ENCODE data around the gene PRDX2.
A peak's percentile ranks its signal among the peaks of the same experiment; 100 is the strongest.

The PRDX2 gene

GRCh38 chr19:12778905-12779161 lies 22.8 kb downstream of the PRDX2 start:
- no peak for DNase-seq

- peak; percentile 66 for DNase-seq
These were observed 23.3 kb downstream of the PRDX2 start for GRCh38 chr19:12778017-12778904.

GRCh38 chr19:12777217-12778016 lies 24.2 kb downstream of the PRDX2 start:
- DNase-seq, result peak; percentile 56

DNA sequence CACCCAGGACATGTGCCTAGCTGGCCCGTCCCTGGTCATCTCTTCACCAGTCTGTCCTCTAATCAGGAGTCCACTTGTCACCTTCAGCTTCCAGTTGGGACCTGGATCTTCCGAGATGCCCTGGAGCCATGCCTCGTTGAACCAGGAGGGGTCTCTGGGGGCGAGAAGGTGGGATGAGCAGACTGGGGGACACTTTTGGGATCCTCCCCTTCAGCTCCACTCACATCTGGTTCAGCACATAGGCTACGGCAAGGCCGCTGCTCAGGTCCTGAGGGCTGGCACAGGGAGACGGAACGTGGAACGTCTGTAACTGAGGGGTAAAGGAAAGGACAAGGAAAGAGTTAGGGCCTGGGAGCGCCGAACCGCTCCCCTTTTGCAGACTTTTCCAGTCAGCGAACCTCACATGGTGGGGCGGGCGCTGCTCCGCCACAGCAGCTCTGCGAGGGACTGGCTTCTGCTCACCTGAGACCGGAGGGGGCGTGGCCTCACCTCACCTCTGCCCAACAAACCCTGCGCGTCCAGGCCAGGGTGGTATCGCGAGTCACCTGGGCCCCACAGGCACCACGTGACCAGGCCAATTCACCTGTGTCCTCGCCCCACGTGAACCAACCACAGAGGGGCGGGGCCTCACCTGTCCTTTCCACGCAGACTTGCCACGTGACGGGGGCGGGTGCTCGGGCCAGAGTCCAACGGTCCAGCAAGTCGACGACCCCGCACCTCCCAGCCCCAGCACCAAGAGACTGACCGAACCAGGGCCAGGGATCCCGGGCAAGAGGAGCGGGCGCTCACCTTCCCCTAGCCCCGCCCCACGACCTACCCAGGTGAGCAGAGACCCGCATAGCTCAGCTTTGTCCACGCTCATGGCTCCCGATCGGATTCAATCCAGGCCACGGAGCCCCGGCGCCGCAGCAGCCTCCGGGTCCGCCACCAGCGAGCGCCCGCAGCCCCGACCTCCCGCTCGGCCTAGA lies 26.7 kb downstream of the PRDX2 start, which contains the start of gene HOOK2:
Gene HOOK2, minus strand, starts transcription at position 965 of the 968 bp plus-strand sequence. Its CDS starts 103 bp downstream, at position 862.
- DNase-seq, result no peak

GRCh38 chr19:12773571-12773970 lies 28.0 kb downstream of the PRDX2 start:
- peak; percentile 34 for DNase-seq

DNA sequence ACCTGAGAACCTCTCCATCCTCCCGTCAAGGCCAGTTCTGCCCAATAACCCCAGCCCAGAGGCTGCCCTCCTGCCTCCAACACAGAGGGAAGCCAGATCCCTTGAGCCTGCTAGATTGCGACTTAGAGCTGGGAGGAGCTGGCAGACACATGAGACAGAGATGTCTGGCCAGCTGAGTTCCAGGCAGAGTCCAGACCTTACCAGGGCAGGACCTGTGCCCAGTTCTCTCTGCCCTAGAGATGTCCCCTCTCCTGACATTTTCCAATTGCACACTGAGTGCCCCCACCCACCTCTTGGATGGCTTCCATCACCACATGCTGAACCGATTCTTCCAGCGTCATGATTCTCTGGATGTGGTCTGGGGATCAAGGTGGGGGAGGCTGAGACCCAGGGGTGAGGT lies 29.3 kb downstream of the PRDX2 start:
- no peak for DNase-seq

GRCh38 chr19:12770922-12771321 lies 30.7 kb downstream of the PRDX2 start:
- no peak for DNase-seq

DNA sequence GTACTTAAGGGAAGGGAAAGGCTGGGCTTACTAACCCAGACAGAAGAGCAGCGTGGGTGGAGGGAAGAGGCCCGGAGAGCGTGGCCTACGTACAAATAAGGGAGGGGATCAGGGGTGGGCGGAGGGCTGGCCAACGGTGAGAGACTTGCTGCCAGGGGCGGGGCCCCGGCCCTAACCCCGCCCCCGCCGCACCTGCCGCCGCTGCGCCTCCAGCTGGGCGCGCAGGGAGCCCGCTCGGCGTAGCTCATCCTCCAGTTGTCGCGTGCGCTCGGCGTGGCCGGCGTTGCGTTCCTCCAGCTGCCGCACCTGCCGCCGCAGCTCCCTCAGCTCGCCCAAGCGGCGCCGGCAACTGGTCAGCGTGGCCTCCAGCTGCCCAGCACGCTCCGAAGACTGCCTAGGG lies 31.9 kb downstream of the PRDX2 start:
- DNase-seq, result peak; percentile 88

DNA sequence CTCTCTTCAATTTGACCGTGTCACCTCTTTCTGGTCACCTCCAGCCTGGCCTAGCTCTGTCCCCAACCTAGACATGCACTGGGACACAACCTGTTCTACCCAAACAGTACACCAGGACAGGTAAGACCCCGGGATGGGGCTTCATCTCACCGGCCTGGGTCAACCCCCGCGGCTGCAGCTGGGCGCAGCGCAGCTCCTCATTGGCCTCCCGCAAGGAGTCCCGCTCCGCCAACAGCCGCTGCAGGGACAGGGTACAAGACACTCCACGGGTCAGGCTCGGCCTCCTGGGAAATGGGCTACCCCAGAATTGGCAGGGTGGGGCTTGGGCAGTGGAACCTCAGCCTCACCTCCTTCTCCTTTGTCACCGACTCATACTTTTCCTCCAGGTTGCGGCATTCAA lies 33.9 kb downstream of the PRDX2 start:
- no peak for DNase-seq

- no peak for DNase-seq
These were observed 34.5 kb downstream of the PRDX2 start for GRCh38 chr19:12767150-12767549.

- DNase-seq, result peak; percentile 78
These were observed 35.5 kb downstream of the PRDX2 start for GRCh38 chr19:12766051-12766521.

DNA sequence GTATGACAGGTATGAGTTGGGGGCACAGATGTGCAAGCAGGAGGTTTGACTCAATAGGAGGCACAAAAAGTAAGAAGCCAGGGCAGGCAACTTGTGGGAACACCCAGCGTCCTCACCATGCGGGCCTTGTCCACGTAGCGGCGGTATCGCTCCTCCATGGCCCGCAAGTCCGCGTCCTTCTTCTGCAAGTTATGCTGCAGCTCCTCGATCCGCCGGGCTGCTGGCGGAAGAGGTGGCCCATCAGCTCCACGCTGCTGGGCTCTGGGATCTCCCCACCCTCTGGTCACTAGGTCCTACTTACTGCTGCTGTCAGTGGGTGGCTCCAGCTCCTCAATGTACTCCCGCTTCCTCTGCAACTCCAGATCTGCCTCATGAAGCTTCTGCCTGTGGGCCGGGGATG lies 36.9 kb downstream of the PRDX2 start:
- no peak for DNase-seq

GRCh38 chr19:12763100-12763499 lies 38.5 kb downstream of the PRDX2 start:
- DNase-seq, result no peak

GRCh38 chr19:12759686-12760085 lies 41.9 kb downstream of the PRDX2 start:
- no peak for DNase-seq

DNA sequence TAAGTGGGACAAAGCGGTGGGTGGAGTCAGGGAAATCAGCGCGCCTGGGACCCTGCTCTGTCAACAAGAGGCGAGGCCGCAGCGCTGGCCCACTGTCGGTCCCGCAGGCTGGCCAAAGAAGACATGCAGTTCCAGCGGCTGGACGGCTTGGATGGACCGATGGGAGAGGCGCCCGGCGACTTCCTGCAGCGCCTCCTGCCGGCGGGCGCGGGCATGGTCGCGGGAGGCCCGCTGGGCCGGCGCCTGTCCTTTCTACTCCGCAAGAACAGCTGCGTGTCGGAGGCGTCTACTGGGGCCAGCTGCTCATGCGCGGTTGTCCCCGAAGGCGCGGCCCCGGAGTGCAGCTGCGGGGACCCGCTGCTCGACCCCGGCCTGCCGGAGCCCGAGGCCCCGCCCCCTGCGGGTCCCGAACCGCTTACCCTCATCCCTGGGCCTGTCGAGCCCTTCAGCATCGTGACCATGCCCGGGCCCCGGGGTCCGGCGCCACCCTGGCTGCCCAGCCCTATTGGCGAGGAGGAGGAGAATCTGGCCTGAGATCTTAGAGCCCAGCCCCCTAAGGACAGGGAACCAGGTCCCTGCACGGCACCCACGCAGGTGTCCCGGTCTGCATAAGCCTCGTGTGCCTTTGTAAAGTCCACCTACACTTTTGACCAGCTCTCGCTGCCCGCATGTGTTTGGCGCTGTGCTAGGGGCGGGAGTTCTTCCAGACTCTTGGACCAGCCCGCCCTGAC lies 43.9 kb downstream of the PRDX2 start:
- peak; percentile 73 for DNase-seq

- no peak for DNase-seq
These were observed 45.3 kb downstream of the PRDX2 start for GRCh38 chr19:12756150-12756883.

DNA sequence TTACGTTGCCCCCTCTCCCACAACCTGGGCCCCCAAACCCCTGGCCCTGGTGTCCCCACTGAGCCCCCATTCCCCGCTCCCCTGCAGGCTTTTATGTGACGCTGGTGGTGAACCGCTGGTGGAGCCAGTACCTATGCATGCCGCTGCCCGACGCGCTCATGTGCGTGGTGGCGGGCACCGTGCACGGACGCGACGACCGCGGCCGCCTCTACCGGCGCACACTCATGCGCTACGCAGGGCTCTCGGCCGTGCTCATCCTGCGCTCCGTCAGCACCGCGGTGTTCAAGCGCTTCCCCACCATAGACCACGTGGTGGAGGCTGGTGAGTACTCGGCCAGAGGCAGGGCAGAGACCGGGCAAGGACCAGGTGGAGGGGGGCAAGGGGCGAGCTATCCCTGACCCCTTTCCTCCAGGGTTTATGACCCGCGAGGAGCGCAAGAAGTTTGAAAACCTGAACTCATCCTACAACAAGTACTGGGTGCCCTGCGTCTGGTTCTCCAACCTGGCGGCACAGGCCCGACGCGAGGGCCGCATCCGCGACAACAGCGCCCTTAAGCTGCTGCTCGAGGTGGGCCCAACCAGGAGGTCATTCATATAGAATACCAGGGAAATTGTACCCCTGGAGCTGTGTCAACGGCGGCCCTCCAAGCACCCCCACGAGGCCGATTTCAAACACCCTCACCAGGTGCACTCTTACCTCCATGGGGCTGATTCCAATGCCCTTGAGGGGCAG lies 47.0 kb downstream of the PRDX2 start:
- DNase-seq, result no peak

DNA sequence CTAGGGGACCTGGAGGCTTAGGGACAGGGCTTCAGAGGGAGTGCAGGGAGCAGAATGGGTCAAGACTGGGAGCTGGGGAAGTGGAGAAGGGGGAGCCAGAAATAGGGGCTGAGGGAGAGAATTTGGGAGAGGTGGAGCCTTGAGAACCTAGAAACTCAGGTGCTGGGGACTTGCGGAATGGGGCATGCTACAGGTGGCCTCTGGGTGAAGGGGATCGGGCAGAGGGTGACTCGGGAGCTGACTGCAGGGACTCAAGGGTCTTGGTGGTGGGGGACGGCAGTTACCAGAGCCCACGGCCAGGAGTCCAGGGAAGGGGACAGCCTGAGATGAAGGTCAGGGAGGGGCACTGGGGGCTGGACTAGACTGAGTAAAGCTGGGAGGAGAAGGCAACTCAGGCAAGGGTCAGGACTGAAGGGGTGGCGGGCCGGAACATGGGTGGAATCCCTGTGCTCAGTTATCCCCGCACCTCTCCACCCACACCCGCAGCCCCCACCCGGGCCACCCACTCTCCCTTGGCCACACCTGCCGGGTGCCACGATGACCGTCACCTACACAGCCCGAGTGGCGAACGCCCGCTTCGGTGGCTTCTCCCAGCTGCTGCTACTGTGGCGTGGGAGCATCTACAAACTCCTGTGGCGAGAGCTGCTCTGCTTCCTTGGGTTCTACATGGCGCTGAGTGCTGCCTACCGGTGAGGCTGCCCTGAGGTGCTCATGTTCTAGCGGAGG lies 49.4 kb downstream of the PRDX2 start:
- no peak for DNase-seq

DNA sequence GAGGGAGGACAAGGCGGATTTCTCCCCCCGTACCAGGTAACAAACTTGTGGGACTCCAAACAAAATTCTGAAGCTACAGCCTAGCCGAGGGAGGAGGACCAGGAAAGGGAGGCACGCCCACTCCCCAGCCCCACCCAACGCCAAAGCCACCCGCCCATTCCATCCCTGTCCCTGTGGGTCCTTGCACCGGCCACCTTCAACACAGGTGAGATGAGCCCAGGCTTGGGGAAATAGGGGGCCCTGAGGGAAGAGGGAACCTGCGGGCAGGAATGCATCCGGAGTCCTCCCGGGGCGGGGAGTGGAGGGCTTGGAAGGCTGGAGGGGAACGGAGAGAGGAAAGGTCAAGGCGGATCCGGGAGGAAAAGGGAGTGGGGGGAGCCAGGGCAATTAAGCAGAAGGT lies 50.0 kb downstream of the PRDX2 start, which contains the start of gene BEST2:
Gene BEST2, plus strand, starts transcription at position 157 of the 400 bp plus-strand sequence. CDS start 802 bp downstream, outside the sequence.
- DNase-seq, result no peak

- no peak for DNase-seq
These were observed 50.7 kb downstream of the PRDX2 start for GRCh38 chr19:12750851-12751250.
